OCI-M1 (cell line): ENCODE results near the gene DNPEP.

Experiments used
- DNase-seq: peaks from one replicate; lab custom pipeline; 2025; lab: John Stamatoyannopoulos, UW

DNPEP gene

GRCh38 chr2:219362072-219362471, 25.6 kb downstream of the DNPEP start:
- DNase-seq: no peak

GRCh38 chr2:219358170-219359075, 29.3 kb downstream of the DNPEP start:
- DNase-seq: no peak

DNA sequence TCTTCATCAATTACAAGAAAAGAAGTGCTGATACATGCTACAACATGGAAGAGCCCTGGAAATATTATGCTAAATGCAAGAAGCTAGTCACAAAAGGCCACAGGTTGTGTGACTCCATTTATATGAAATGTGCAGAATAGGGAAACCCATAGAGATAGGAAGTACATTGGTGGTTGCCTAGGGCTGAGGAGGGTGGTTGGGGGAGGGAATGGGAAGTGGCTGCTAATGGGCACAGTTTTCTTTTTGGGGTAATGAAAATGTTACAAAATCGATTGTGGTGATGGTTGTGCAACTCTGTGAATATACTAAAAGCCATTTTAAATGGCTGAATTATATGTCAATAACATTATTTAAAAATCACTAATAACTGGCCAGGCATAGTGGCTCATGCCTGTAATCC, 30.9 kb downstream of the DNPEP start:
- DNase-seq: peak; percentile 34

DNA sequence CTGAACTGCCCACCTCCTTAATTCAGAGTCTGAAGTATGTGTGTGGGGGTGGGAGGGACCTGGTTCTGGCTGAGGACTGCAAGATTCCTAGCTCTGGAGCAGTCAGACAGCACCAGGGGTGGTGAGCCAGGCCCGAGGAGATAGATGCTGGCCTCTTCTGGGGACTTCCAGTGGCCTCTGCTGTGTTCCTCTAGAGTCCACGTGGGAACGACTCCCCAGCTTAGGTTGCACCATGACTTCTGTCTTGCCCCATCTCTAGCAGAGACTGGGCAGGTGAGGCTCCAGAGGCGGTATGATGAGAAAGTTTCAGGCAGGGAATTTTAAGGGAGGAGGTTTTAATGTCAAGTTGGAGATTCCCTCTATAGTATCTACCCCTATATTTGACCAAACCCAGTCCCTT, 33.1 kb downstream of the DNPEP start:
- DNase-seq: no peak

DNA sequence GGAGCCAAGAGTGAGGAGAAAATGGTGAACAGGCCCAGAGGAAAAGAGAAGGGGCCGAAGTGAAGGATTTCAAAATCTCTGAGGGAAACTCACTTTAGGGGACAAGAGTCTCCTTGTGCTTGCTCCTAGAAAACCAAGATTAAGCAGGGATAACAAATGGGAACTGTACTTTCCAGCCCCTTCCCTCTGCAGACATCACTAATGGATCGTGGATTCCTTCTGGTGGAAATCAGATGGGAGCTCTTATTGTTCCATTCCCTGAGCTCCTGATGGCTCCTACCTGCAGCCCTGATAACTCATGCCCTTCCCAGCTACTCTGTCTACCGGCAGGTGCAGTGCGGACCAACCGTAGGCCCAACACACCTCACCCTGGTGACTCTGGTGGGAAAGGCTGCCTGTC, 34.6 kb downstream of the DNPEP start:
- DNase-seq: no peak

DNA sequence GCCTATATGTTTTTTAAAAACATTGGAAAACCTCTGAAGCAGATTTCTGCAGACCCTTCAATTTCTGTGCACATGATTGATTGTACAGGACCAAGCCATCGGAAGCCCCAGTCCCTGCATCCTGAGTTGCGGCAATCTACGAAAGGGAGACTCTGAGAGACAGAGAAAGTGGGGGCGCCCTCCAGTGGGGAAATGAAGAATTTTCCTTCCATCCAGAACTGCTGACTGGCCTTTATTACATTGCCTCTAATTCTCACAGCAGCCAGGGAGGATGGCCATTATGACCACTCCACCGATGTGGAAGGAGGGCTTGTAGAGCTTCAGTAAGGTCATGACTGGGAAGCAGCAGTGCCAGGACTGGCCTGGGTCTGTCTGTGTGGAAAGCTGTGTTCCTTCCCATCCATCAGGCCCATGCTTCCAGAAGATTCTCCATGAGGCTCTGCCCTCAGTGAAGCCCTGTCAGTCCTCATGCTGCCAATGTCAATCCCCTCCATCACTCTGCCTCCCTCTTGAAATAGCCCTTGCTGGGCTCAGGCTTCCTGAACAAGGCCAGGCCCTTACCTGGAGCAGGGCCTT, 35.2 kb downstream of the DNPEP start:
- peak; percentile 84 for DNase-seq

- DNase-seq: no peak
Observed at GRCh38 chr2:219350710-219351221, 36.9 kb downstream of the DNPEP start.

DNA sequence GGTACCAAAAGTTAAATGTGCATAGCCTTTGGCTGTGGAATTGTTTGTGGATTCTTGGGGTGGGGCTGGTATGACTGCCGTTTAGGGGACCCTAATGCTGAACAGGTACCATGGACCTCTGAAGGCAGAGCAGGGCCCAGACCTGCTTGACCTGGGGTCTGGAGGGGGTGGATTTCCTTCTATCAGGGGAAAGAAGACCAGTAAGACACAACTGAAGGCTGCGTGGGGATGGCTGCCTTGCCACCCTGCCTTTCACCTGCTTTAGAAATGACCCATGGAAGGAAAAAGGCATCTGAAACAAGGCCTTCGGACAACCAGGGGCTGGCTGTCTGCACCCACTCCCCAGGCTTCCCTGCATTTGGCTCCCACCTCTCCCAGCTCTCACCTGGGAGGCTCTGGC, 37.5 kb downstream of the DNPEP start:
- DNase-seq: no peak

GRCh38 chr2:219344751-219345430, 42.8 kb downstream of the DNPEP start:
- peak; percentile 67 for DNase-seq

DNA sequence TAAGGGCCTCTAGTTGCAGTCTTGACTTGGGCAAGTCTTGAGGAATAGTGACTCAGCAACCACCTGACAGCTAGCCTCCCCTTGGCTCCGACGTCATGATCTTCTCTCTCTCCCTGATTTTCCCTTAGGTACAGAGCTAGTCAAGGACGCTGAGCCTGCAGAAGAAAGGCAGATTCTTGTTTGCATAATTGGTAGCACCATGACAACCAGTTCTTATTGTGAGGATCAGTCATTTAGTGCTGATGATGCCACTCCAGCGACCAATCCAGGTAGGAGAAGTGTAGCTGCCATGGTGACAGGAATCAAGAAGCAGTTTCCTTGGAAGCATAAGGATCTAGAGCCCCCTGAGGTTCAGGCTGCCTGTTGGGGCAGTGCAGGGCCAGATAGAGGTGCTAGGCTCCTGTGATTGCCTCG, 52.3 kb downstream of the DNPEP start:
- no peak for DNase-seq

GRCh38 chr2:219334076-219334475, 53.6 kb downstream of the DNPEP start:
- no peak for DNase-seq

DNA sequence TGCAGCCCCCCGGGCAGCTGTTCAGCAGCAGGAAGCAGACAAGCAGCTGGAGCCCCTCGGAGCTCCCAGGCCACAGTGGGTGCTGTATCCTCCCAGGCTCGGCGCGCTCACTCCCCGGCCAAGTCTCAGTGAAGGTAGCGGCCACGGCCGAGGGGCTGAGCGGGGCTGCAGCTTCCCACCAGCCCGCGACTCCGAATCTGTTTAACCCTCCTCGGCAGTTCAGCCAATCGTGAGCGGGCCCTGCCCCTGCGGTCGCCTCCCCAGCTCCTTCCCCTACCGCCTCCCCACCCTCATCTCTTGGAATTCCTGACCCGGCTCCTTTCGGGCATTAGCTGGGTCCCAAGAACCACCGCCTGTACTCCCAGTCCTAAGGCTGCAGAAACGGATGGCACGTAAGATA, 55.2 kb downstream of the DNPEP start, which contains the start of gene RESP18:
RESP18 (minus strand) TSS at position 203 of the 400 bp plus-strand sequence.
- no peak for DNase-seq

- no peak for DNase-seq
Observed at GRCh38 chr2:219331560-219332213, 56.0 kb downstream of the DNPEP start.

- DNase-seq: no peak
Observed at GRCh38 chr2:219327719-219328118, 60.0 kb downstream of the DNPEP start.

GRCh38 chr2:219325657-219326315, 61.9 kb downstream of the DNPEP start:
- peak; percentile 21 for DNase-seq

GRCh38 chr2:219325136-219325535, 62.6 kb downstream of the DNPEP start:
- no peak for DNase-seq

GRCh38 chr2:219323434-219323833, 64.3 kb downstream of the DNPEP start:
- DNase-seq: peak; percentile 38
